HepG2 (cell line): ENCODE results near the gene EBF4. TPM values are rescaled to one million over a fixed set of nuclear protein-coding genes. Genes with fewer than 3 reads are reported as not detected.

ENCODE experiments used
- ATAC-seq: fragments of 200-7000 bp; cut with Tn5 transposase; 3 replicates; pipeline ENCODE4 v1.9.1; 2020; ENCODE audit warnings: mild to moderate bottlenecking, moderate library complexity
- BruUV-seq: library from RNA; stranded (reverse); fragments of 400-500 nt; replicated peaks from 2 replicates; lab custom pipeline; 2021; lab: Mats Ljungman, UMichigan
- CTCF ChIA-PET: fragments of 300-600 bp; formaldehyde crosslinking; extraction: SDS; loops from one replicate; lab custom pipeline; 2021; ENCODE audit warnings: low total read pairs, inconsistent platforms, low intra/inter-chr PET ratio; lab: Yijun Ruan, JAX
- POLR2A ChIA-PET: fragments of 350-600 bp; sonication (Branson Sonifier 250); formaldehyde crosslinking; loops from one replicate; lab custom pipeline; 2020; ENCODE audit warnings: antibody characterized with exemption, inconsistent platforms; lab: Yijun Ruan, JAX
- DNase-seq: peaks from one replicate; pipeline ENCODE4 v3.0.0-alpha.2; 2015; ENCODE audit warnings: low spot score
- FAIRE-seq: peaks from 3 replicates; lab custom pipeline; 2011; peaks lifted over from hg19 to GRCh38; lab: Jason Lieb, UNC
- H2AFZ ChIP-seq: one replicate; pipeline ENCODE4 v1.6.1; 2011; ENCODE audit warnings: low read length, inconsistent platforms
- H3K27ac ChIP-seq: fragments of 300-600 bp; 3 replicates; pipeline ENCODE4 v1.8.0; 2011; ENCODE audit warnings: mixed run types, mild to moderate bottlenecking, mixed read lengths, low read length, inconsistent platforms; ENCODE audit not compliant: insufficient read depth; ENCODE audit errors: extremely low read length
- H3K27me3 ChIP-seq, 2 experiments: fragments of 200-600 bp in 1 of 2; 2 replicates in 1 of 2; 3 replicates in 1 of 2; pipeline versions ENCODE4 v1.6.0 to v1.8.0; 2011; ENCODE audit warnings: low read length in 2 of 2, mild to moderate bottlenecking in 2 of 2, moderate library complexity in 2 of 2, inconsistent platforms in 1 of 2; ENCODE audit not compliant: insufficient read depth in 2 of 2, control insufficient read depth in 1 of 2
- H3K36me3 ChIP-seq, 2 experiments: fragments of 200-600 bp in 1 of 2; replicated peaks in 1 of 2; 2 replicates in 1 of 2; 3 replicates in 1 of 2; pipeline versions ENCODE4 v1.5.1 to v1.8.0; 2011; ENCODE audit warnings: low read length in 2 of 2, inconsistent platforms in 1 of 2; ENCODE audit not compliant: insufficient read depth in 2 of 2, control insufficient read depth in 1 of 2
- H3K4me1 ChIP-seq: 2 replicates; pipeline ENCODE4 v1.5.1; 2012; ENCODE audit warnings: low read length, inconsistent platforms; ENCODE audit not compliant: insufficient read depth
- H3K4me2 ChIP-seq: 2 replicates; pipeline ENCODE4 v1.6.0; 2011; ENCODE audit warnings: low read depth, low read length, inconsistent platforms
- H3K4me3 ChIP-seq, 3 experiments: fragments of 200-600 bp in 1 of 3; sonication (generic), shearing (Covaris generic) in 1 of 3; replicated peaks in 1 of 3; 2 replicates each; pipeline ENCODE4 v1.5.1; 2011 to 2016; ENCODE audit warnings: low read length in 3 of 3, inconsistent platforms in 2 of 3, low read depth in 2 of 3, mild to moderate bottlenecking in 2 of 3, control low read depth in 1 of 3, mixed read lengths in 1 of 3; ENCODE audit not compliant: insufficient read depth in 1 of 3
- H3K79me2 ChIP-seq: one replicate; pipeline ENCODE4 v1.6.1; 2011; ENCODE audit warnings: low read length, inconsistent platforms; ENCODE audit not compliant: insufficient read depth
- H3K9ac ChIP-seq: 2 replicates; pipeline ENCODE4 v1.6.0; 2011; ENCODE audit warnings: mild to moderate bottlenecking, low read depth, low read length, inconsistent platforms; ENCODE audit not compliant: insufficient read depth
- H3K9me3 ChIP-seq: 2 replicates; pipeline ENCODE4 v1.5.1; 2012; ENCODE audit warnings: mild to moderate bottlenecking, low read length
- H4K20me1 ChIP-seq: 2 replicates; pipeline ENCODE4 v1.6.0; 2011; ENCODE audit warnings: inconsistent platforms, mild to moderate bottlenecking, low read length, moderate library complexity; ENCODE audit not compliant: insufficient read depth
- ARNT ChIP-seq: fragments of 450-650 bp; IDR thresholded peaks from 2 replicates; pipeline ENCODE4 v1.6.1; 2017
- ARNT2 ChIP-seq: sonication (generic); formaldehyde crosslinking; IDR thresholded peaks from 2 replicates; pipeline ENCODE4 v1.8.0; 2022; ENCODE audit warnings: mild to moderate bottlenecking, low read depth, missing genetic modification reagents, moderate library complexity
- ETV6 ChIP-seq: sonication (generic); formaldehyde crosslinking; conservative IDR thresholded peaks from 2 replicates; pipeline ENCODE4 v1.4.0; 2020; ENCODE audit warnings: missing genetic modification reagents
- FIP1L1 ChIP-seq: fragments of 200-400 bp; formaldehyde crosslinking; IDR thresholded peaks from 2 replicates; pipeline ENCODE4 v1.6.1; 2018; ENCODE audit warnings: low read depth, mild to moderate bottlenecking, low read length, moderate library complexity, borderline replicate concordance; ENCODE audit not compliant: insufficient read depth
- FLYWCH1 ChIP-seq: sonication (generic); formaldehyde crosslinking; IDR thresholded peaks from 2 replicates; pipeline ENCODE4 v1.8.1; 2023; ENCODE audit warnings: mild to moderate bottlenecking, missing genetic modification reagents
- HMGA1 ChIP-seq: sonication (generic); formaldehyde crosslinking; conservative IDR thresholded peaks from 2 replicates; pipeline ENCODE4 v1.4.0; 2020; ENCODE audit warnings: missing genetic modification reagents
- MTF1 ChIP-seq: sonication (generic); formaldehyde crosslinking; IDR thresholded peaks from 2 replicates; pipeline ENCODE4 v1.5.0; 2020; ENCODE audit warnings: missing genetic modification reagents
- RARA ChIP-seq: IDR thresholded peaks from 2 replicates; pipeline ENCODE4 v1.6.1; 2016; ENCODE audit warnings: missing genetic modification reagents, missing compliant biosample characterization
- RARG ChIP-seq: sonication (generic); formaldehyde crosslinking; IDR thresholded peaks from 2 replicates; pipeline ENCODE4 v1.4.0; 2020; ENCODE audit warnings: low read depth, mild to moderate bottlenecking, missing genetic modification reagents
- SIN3A ChIP-seq: IDR thresholded peaks from 2 replicates; pipeline ENCODE4 v1.6.1; 2011; ENCODE audit warnings: low read depth, mild to moderate bottlenecking, control low read depth, low read length, borderline replicate concordance
- TMF1 ChIP-seq: sonication (generic); formaldehyde crosslinking; IDR thresholded peaks from 2 replicates; pipeline ENCODE4 v1.8.1; 2022; ENCODE audit warnings: low read depth, missing genetic modification reagents
- ZFAT ChIP-seq: sonication (generic); formaldehyde crosslinking; conservative IDR thresholded peaks from 2 replicates; pipeline ENCODE4 v1.8.1; 2023; ENCODE audit warnings: missing genetic modification reagents, inconsistent platforms
- ZNF207 ChIP-seq: fragments of 450-650 bp; IDR thresholded peaks from 2 replicates; pipeline ENCODE4 v1.6.1; 2016; ENCODE audit warnings: antibody characterized with exemption, borderline replicate concordance
- ZNF282 ChIP-seq: fragments of 450-650 bp; IDR thresholded peaks from 2 replicates; pipeline ENCODE4 v1.6.1; 2018; ENCODE audit not compliant: partially characterized antibody
- ZNF615 ChIP-seq: sonication (generic); formaldehyde crosslinking; IDR thresholded peaks from 2 replicates; pipeline ENCODE4 v1.5.0; 2020; ENCODE audit warnings: mild to moderate bottlenecking, missing genetic modification reagents, borderline replicate concordance
- WGBS: methylation state at CpG from one replicate; pipeline ENCODE4 v1.1.6; 2017; ENCODE audit warnings: low lambda C conversion rate; 5-methylcytosine and 5-hydroxymethylcytosine counted together
- in situ Hi-C: cut with HindIII; loops from 2 replicates; pipeline ENCODE4 v1.10.0; 2017; ENCODE audit warnings: low pct_unique_long_range_greater_than_20kb; ENCODE audit not compliant: extremely low pct_ligation_motif_present
- intact Hi-C: fragments of 100-400 bp; cut with micrococcal nuclease; formaldehyde crosslinking; loops from one replicate; pipeline ENCODE4 v1.10.0; 2022; ENCODE audit not compliant: unreplicated experiment
- polyA plus RNA-seq, 8 experiments: library from polyadenylated mRNA; depleted of rRNA in 3 of 8; stranded (reverse) in 7 of 8; unstranded in 1 of 8; fragments of >200 nt; fragmentation: Illumina TruSeq in 4 of 8; extraction: Trizol in 4 of 8; gene quantifications; 2 replicates each; pipeline versions ENCODE4 v1.2.1 to v1.2.3, GENCODE V29; 2011 to 2016; ENCODE audit warnings: low read depth in 4 of 8, missing spikeins in 1 of 8, mixed read lengths in 1 of 8; ENCODE audit not compliant: insufficient read depth in 1 of 8
- total RNA-seq, 5 experiments: library from RNA; depleted of rRNA; stranded (reverse); fragments of >200 nt; fragmentation: Illumina TruSeq; extraction: Trizol; gene quantifications; 2 replicates each; pipeline ENCODE4 v1.2.3, GENCODE V29; 2016; ENCODE audit warnings: low read depth in 1 of 5
- TF ChIP-seq, protein P1 (sequence below): sonication (generic); formaldehyde crosslinking; IDR thresholded peaks from 2 replicates; pipeline ENCODE4 v1.4.0; 2020; ENCODE audit warnings: missing genetic modification reagents
- TF ChIP-seq, protein P2 (sequence below): sonication (generic); formaldehyde crosslinking; IDR thresholded peaks from 2 replicates; pipeline ENCODE4 v1.4.0; 2020; ENCODE audit warnings: mild to moderate bottlenecking, low read depth, missing genetic modification reagents
- TF ChIP-seq, protein P3 (sequence below): fragments of 450-650 bp; IDR thresholded peaks from 2 replicates; pipeline ENCODE4 v1.6.1; 2017

The EBF4 gene
- total and polyA plus RNA-seq, 2 of the 13 experiments (the other 11 are each of a cell fraction or from before 2014, with no cell fraction given): 0.84 to 2.2 TPM

DNA sequence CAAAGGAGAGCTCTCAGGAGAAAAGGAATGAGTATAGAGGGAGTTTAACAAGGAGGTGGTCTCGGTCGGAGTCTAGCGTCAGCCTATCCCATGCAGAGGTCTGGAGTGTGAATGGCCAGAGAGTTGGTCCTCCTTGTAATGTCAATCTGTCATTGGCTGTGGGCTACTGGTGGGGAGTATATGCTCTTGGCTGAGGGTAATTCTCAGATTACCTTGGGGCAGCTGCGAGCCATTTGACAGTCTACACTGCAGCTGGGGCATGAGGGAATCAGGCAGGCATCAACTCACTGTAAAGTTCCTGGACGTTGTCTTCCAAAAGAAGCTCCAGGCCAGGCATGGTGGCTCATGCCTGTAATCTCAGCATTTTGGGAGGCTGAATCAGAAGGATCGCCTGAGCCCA is 48.1 kb downstream of the EBF4 start:
- H3K4me2 ChIP-seq: no peak overlapping the region
- ChIA-PET CTCF (no interaction called here), POLR2A (no interaction called here)
- no peak for ATAC-seq
- no peak overlapping the region for H3K4me3 ChIP-seq
- no peaks in the 10 kb centered on the region for H3K36me3 ChIP-seq
- no TSS peak for BruUV-seq
- no peak overlapping the region for H3K27ac ChIP-seq
- FAIRE-seq: no peak
- TF ChIP-seq, protein P1, sequence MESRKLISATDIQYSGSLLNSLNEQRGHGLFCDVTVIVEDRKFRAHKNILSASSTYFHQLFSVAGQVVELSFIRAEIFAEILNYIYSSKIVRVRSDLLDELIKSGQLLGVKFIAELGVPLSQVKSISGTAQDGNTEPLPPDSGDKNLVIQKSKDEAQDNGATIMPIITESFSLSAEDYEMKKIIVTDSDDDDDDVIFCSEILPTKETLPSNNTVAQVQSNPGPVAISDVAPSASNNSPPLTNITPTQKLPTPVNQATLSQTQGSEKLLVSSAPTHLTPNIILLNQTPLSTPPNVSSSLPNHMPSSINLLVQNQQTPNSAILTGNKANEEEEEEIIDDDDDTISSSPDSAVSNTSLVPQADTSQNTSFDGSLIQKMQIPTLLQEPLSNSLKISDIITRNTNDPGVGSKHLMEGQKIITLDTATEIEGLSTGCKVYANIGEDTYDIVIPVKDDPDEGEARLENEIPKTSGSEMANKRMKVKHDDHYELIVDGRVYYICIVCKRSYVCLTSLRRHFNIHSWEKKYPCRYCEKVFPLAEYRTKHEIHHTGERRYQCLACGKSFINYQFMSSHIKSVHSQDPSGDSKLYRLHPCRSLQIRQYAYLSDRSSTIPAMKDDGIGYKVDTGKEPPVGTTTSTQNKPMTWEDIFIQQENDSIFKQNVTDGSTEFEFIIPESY: no peak
- TF ChIP-seq ZFAT (CRISPR knock-in tag): no peak
- no peak for TF ChIP-seq ARNT2 (CRISPR knock-in tag)
- no peak for TF ChIP-seq HMGA1 (CRISPR knock-in tag)
- no peak for TF ChIP-seq RARA (CRISPR knock-in tag)
- peaks cover 11 to 68% of the 10 kb centered on the region in 2 experiments for H3K27me3 ChIP-seq
- no peaks in the 10 kb centered on the region for H3K4me1 ChIP-seq
- H3K9me3 ChIP-seq: no peaks in the 10 kb centered on the region
- in situ Hi-C loops (no loop called here), intact Hi-C loops (no loop called here)
- 48% methylated on average over 6 of the region's 6 CpGs for WGBS
- DNase-seq: no peak
- no peaks in the 10 kb centered on the region for H3K79me2 ChIP-seq
- no peaks in the 10 kb centered on the region for H4K20me1 ChIP-seq
- H3K9ac ChIP-seq: no peak overlapping the region
- no peak overlapping the region for H2AFZ ChIP-seq

DNA sequence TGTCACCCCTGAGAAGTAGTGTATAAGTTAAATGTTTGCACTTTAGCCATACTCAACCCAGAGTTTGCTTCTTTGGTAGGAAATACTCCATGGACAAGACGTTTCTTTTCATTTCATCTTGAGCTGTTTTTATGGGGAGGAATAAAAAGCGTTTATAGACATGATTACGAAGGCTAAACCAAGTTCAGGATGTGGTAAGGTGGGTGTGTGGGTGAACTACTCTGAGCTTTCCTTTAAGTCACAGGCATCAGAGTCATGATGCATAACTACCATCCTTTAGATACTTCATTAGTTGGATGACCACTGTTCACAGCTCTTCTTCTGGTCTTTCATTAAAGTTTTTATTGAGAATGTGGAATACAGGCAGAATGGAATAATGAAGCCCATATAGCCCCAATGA is 48.9 kb downstream of the EBF4 start:
- Histone ChIP-seq H3K9me3 (no peaks in the 10 kb centered on the region), H3K27me3 (peaks cover 14 to 70% of the 10 kb centered on the region in 2 experiments), H3K4me3 (no peak overlapping the region), H4K20me1 (no peaks in the 10 kb centered on the region), H3K27ac (no peak overlapping the region), H3K9ac (no peak overlapping the region), H3K4me2 (no peak overlapping the region), H3K4me1 (no peaks in the 10 kb centered on the region), H3K79me2 (no peaks in the 10 kb centered on the region), H3K36me3 (no peaks in the 10 kb centered on the region), H2AFZ (no peak overlapping the region)
- no TSS peak for BruUV-seq
- WGBS: 1% methylated on average over 3 of the region's 3 CpGs
- DNase-seq: no peak
- in situ Hi-C loops: no loop called here
- no peak for FAIRE-seq
- intact Hi-C loops: no loop called here
- ChIA-PET POLR2A (no interaction called here), CTCF (no interaction called here)
- no peak for ATAC-seq
- no peak for TF ChIP-seq ARNT
- TF ChIP-seq, protein P2, sequence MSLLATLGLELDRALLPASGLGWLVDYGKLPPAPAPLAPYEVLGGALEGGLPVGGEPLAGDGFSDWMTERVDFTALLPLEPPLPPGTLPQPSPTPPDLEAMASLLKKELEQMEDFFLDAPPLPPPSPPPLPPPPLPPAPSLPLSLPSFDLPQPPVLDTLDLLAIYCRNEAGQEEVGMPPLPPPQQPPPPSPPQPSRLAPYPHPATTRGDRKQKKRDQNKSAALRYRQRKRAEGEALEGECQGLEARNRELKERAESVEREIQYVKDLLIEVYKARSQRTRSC (CRISPR knock-in tag): no peak
- TF ChIP-seq FIP1L1: no peak
- no peak for TF ChIP-seq FLYWCH1
- TF ChIP-seq RARG (CRISPR knock-in tag): no peak
- no peak for TF ChIP-seq ZNF207
- TF ChIP-seq ETV6 (CRISPR knock-in tag): no peak
- no peak for TF ChIP-seq ZNF615 (CRISPR knock-in tag)
- no peak for TF ChIP-seq TMF1
- no peak for TF ChIP-seq MTF1 (CRISPR knock-in tag)
- TF ChIP-seq, protein P3, sequence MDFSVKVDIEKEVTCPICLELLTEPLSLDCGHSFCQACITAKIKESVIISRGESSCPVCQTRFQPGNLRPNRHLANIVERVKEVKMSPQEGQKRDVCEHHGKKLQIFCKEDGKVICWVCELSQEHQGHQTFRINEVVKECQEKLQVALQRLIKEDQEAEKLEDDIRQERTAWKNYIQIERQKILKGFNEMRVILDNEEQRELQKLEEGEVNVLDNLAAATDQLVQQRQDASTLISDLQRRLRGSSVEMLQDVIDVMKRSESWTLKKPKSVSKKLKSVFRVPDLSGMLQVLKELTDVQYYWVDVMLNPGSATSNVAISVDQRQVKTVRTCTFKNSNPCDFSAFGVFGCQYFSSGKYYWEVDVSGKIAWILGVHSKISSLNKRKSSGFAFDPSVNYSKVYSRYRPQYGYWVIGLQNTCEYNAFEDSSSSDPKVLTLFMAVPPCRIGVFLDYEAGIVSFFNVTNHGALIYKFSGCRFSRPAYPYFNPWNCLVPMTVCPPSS: no peak
- no peak for TF ChIP-seq ZNF282
- no peak for TF ChIP-seq SIN3A
